ACC112 (cell line): ENCODE measurements around the gene C2orf72.
"Not testable (repeated sequence)": the region's sequence is repeated elsewhere in the genome, so short reads cannot be mapped to it uniquely, and the experiment has no call there.

ENCODE experiments used
- H2AFZ ChIP-seq: fragments of 200-600 bp; sonication (generic); one replicate; pipeline ENCODE4 v1.6.0; 2017; ENCODE audit warnings: antibody characterized with exemption, low read length; ENCODE audit not compliant: unreplicated experiment
- H3K27ac ChIP-seq: fragments of 200-600 bp; sonication (generic); 2 replicates; pipeline ENCODE4 v1.5.1; 2014; ENCODE audit warnings: low read depth, mild to moderate bottlenecking, antibody characterized with exemption, low read length, moderate library complexity
- H3K27me3 ChIP-seq: fragments of 200-600 bp; sonication (generic); 2 replicates; pipeline ENCODE4 v1.6.1; 2014; ENCODE audit warnings: mild to moderate bottlenecking, antibody characterized with exemption, low read length, moderate library complexity, mixed read lengths; ENCODE audit not compliant: insufficient read depth
- H3K36me3 ChIP-seq: fragments of 200-600 bp; sonication (generic); 2 replicates; pipeline ENCODE4 v1.6.1; 2016; ENCODE audit warnings: mild to moderate bottlenecking, antibody characterized with exemption, low read length, moderate library complexity, mixed read lengths; ENCODE audit not compliant: insufficient read depth
- H3K4me1 ChIP-seq: fragments of 200-600 bp; sonication (generic); one replicate; pipeline ENCODE4 v1.6.1; 2016; ENCODE audit warnings: low read length, mixed read lengths; ENCODE audit not compliant: insufficient read depth, unreplicated experiment, control insufficient read depth
- H3K4me3 ChIP-seq: fragments of 200-600 bp; sonication (generic); 2 replicates; pipeline ENCODE4 v1.5.1; 2014; ENCODE audit warnings: mild to moderate bottlenecking, low read depth, low read length
- H3K79me2 ChIP-seq: fragments of 200-600 bp; sonication (generic); one replicate; pipeline ENCODE4 v1.6.0; 2016; ENCODE audit warnings: low read length; ENCODE audit not compliant: control insufficient read depth, unreplicated experiment, insufficient read depth

C2orf72 gene

DNA sequence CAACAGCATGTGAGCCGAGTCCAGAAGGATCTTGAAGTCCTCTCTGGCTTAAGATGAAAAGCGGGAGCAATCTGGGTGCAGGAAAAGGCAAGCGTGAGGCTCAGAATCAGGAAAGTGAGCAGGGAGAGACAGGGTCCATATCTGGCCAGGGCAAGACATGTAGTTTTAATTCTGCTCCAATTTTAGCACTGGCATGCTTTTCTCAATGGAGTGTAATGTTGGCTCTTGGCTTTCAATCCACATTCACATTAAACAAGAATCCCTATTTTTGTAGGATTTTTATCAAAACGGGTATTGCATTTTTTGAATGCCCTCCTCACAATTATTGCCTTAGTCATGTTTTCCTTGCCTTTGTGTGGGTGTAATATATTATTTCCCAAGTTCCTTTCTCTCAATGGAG is 35.4 kb upstream of the C2orf72 start:
- Histone ChIP-seq H3K4me1 (no peaks in the 10 kb centered on the region), H3K27ac (no peak overlapping the region), H3K36me3 (no peaks in the 10 kb centered on the region), H3K4me3 (no peak overlapping the region), H2AFZ (no peak overlapping the region), H3K79me2 (no peaks in the 10 kb centered on the region), H3K27me3 (peaks cover 77% of the 10 kb centered on the region)

DNA sequence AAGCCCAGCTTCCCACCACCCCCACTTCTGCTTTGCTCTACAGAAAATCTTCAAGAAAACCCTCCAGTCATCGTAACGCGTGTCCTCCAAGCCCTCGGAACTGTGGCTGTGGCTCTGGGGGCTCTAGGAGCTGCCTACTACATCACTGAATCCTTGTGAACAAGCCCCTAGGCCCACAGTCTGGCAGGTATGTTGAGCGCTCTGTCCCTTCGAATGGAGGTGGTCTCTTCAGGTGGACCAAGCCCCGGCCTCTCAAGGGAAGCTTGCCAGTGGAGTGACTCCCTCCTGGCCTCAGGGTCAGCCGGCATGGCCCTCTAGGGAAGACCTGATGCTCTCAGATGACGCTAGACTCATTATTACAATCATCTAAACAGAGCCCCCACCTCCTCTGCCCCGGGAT is 34.7 kb upstream of the C2orf72 start:
- no peaks in the 10 kb centered on the region for H3K79me2 ChIP-seq
- H3K36me3 ChIP-seq: no peaks in the 10 kb centered on the region
- no peak overlapping the region for H2AFZ ChIP-seq
- H3K4me3 ChIP-seq: no peak overlapping the region
- peaks cover 77% of the 10 kb centered on the region for H3K27me3 ChIP-seq
- no peaks in the 10 kb centered on the region for H3K4me1 ChIP-seq
- no peak overlapping the region for H3K27ac ChIP-seq

DNA sequence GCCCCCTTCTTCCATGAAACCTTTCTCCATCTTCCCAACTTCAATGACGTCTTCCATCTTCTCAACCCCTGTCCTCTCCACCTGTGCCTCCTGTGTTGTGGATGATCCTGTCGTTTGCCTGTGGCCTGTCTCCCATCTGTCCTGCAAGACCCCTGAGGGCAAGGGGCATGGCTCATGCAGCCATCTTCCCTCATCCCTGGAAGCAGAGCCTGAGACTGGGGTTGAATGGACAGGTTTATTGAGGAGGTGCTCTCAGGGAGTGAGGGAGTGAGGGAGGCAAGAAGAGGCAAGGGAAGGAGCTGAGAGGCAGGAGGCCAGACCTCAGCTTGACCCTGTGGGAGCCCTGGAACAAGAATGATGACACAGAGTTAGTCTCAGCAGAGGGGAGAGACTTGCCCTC is 34.1 kb upstream of the C2orf72 start:
- Histone ChIP-seq H3K27ac (no peak overlapping the region), H3K4me3 (no peak overlapping the region), H3K36me3 (no peaks in the 10 kb centered on the region), H3K27me3 (peaks cover 77% of the 10 kb centered on the region), H3K4me1 (no peaks in the 10 kb centered on the region), H2AFZ (no peak overlapping the region), H3K79me2 (no peaks in the 10 kb centered on the region)

DNA sequence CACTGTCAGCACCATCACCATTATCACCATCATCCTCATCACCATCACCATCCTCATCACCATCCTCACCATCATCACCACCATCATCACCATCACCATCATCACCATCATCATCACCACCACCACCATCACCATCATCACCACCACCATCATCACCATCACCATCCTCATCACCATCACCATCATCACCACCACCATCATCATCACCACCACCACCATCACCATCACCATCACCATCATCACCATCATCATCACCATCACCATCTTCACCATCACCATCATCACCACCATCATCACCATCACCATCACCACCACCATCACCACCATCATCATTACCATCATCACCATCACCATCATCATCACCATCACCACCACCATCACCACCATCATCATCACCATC is 32.4 kb upstream of the C2orf72 start:
- H3K36me3 ChIP-seq, H3K27ac ChIP-seq, H3K79me2 ChIP-seq: not testable (repeated sequence)

DNA sequence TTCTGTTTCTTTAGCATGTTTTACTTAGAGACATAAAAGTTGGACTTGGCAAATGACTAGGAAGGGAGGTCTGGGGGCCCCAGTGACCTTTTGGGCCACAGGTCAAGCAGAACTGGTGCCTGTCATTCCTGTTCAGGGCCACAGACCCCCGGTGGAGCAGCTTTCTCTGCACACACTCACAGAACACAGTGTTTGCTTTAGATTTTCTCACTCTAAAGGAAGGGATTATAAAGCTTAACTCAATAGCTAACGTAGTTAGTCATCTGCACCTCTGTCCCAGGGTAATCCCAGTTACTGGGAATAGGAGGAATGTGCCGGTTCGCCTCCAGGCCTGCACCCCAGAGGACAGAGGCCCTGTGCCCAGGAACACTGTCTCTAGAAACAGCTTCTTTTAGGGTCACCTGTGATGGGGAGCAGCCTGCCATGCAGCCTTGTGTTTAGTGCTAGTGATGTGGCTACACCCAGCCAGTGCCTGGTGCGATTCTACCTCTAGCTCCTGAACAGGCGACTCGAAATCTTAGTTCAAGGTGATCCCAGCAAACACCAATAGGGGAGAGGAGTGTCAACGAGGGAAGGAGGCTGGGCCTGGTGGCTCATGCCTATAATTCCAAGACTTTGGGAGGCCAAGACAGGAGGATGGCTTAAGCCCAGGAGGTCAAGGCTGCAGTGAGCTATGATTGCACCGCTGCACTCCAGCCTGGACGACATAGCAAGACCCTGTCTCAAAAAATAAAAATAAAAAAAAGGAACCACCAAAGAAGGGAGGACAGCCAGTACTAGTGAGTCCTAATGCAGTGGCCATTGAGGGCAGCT is 29.8 kb upstream of the C2orf72 start:
- peaks cover 73% of the 10 kb centered on the region for H3K27me3 ChIP-seq
- no peak overlapping the region for H3K27ac ChIP-seq
- no peaks in the 10 kb centered on the region for H3K36me3 ChIP-seq
- H3K4me3 ChIP-seq: no peak overlapping the region
- no peaks in the 10 kb centered on the region for H3K79me2 ChIP-seq
- H2AFZ ChIP-seq: no peak overlapping the region
- no peaks in the 10 kb centered on the region for H3K4me1 ChIP-seq

More for the DNA sequence above, 32.4 kb upstream of the C2orf72 start:
- peaks cover 77% of the 10 kb centered on the region for H3K27me3 ChIP-seq
- H3K4me3 ChIP-seq, H2AFZ ChIP-seq, H3K4me1 ChIP-seq: not testable (repeated sequence)

DNA sequence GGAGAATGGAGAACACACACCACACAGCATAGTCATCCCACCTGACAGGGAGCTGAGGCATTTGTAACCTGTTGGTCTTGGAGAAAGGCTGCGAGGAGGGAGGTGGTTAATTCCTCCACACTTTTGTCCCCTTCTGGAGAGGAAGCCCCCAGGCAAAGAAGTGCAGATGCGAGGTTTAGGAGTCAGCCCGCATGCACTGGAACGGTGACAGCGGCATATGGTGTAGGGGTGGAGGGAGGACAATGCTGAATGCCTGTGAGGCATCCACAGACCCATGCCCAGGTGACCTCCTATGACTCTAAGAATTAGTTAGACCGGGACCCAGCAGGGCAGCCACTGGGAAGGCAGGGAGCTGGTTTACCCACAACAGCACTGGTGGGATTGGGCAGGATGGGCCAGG is 29.2 kb upstream of the C2orf72 start:
- Histone ChIP-seq H2AFZ (no peak overlapping the region), H3K4me1 (no peaks in the 10 kb centered on the region), H3K27me3 (peaks cover 73% of the 10 kb centered on the region), H3K27ac (no peak overlapping the region), H3K4me3 (no peak overlapping the region), H3K36me3 (no peaks in the 10 kb centered on the region), H3K79me2 (no peaks in the 10 kb centered on the region)

DNA sequence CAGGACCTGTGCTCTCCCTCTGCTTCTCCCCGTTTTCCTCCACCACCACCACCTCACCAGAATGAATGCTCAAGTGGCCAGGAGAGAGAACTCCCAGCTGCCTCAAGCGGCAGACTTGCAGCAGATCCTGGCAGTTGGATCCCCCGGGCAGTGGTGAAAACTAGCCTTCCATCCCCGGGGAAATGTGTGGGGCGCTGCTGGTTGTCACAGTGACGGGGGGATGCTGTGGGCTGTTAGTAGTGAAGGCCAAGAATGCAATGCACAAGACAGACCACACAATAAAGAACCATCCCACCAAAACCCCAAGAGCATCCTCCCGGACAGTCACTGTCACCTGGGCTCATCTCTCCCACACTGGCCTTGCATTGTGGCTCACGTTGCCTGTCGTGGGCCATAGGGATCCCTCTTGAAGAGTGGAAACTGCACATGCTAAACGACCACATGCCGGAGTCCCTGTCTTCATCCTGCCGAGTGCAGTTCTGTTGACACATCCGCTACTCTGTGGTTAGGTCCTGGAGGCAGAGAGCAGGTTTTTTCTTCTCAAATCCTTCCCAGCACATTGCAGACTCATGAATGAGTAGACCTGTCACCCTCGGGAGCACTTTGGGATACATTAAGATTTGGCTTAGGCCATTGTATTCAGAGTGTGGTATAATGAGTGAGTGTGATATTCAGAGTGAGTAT is 27.9 kb upstream of the C2orf72 start:
- Histone ChIP-seq H3K27me3 (peaks cover 75% of the 10 kb centered on the region), H3K4me1 (no peaks in the 10 kb centered on the region), H3K36me3 (no peaks in the 10 kb centered on the region), H2AFZ (no peak overlapping the region), H3K27ac (no peak overlapping the region), H3K4me3 (no peak overlapping the region), H3K79me2 (no peaks in the 10 kb centered on the region)

DNA sequence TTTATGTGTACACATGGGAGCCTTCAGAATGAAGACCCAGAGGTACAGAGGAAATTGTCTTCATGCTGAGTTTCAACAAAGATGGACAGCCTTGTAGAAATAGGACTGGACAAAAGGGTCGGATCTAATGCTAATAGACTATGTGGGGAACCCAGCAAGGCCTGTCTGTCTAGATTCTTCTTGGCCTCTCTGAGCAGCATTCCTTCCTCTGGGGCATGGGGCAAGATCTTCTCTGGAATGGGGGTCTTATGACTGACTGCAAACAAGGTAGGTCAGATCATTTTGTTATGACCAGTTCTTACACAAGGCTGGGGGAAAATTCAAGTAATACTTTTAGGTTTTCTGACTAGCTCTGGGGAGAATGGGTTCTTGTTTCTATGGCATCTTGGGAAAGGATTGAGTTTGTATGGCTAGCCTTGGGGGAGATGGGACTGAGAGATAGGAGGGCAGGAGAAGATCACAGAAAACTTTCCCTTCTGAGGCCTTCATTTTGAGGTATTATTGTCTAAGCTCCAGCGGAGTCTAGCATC is 27.1 kb upstream of the C2orf72 start:
- Histone ChIP-seq H3K27me3 (peaks cover 82% of the 10 kb centered on the region), H3K4me1 (no peaks in the 10 kb centered on the region), H3K79me2 (no peaks in the 10 kb centered on the region), H3K27ac (no peak overlapping the region), H3K4me3 (no peak overlapping the region), H3K36me3 (no peaks in the 10 kb centered on the region), H2AFZ (no peak overlapping the region)

DNA sequence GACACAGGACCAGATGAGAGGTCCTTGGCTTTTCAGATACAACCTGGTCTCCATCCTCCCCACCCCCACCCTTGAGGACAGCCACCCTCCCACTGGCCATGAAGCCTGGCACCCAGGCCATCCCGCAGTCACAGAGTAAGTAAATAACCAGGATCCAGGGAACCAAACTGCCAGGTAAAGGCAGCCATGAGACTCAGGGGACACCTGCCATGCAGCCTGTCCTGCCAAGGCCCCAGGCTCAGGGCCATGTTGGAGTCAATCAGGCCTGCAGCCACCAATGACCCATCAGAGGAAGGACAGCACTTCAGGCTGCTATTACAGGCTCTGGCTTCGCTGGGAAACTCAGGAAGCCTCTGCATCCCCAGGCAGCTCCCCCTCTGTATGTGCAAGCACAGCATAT is 25.8 kb upstream of the C2orf72 start:
- H3K27ac ChIP-seq: no peak overlapping the region
- peaks cover 88% of the 10 kb centered on the region for H3K27me3 ChIP-seq
- H3K79me2 ChIP-seq: no peaks in the 10 kb centered on the region
- H3K4me3 ChIP-seq: no peak overlapping the region
- no peak overlapping the region for H2AFZ ChIP-seq
- no peaks in the 10 kb centered on the region for H3K4me1 ChIP-seq
- no peaks in the 10 kb centered on the region for H3K36me3 ChIP-seq

DNA sequence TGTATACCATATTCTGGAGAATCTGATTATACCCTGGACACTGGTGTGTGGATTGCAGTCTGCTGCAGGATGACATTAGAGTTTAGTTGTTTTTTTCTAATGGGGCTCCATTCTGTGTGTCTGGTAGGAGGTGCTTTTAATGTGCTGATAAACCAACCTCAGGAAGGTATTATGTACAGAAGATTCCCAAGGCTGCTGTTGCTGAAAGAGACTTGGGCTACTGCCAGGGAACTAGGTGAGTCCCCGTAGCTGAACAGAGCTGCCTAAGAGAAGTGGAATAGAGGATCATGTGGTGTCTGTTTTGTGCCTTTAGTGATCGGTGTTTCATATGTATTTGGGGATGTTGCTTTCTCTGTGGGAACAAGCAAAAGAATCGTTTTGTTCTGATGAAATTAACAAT is 24.9 kb upstream of the C2orf72 start:
- Histone ChIP-seq H3K36me3 (no peaks in the 10 kb centered on the region), H2AFZ (no peak overlapping the region), H3K27ac (no peak overlapping the region), H3K27me3 (peaks cover 87% of the 10 kb centered on the region), H3K4me3 (no peak overlapping the region), H3K4me1 (no peaks in the 10 kb centered on the region), H3K79me2 (no peaks in the 10 kb centered on the region)

DNA sequence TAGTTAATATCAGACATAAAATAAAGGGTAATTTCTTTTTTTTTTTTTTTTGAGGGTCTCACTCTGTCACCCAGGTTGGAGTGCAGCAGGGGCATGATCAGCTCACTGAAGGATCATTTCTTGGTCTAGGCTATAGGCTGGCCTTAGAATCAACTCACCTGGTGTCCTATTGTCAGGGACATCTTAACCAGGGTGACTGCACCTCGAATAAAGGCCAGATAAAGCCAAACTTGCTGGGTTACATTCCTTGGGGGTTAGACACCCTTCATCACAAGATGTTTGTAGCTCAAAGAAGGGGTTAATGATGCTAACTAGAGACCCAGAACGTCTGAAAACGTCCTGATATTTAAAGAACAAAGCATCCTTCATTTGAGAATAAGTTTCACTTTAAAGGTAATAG is 23.5 kb upstream of the C2orf72 start:
- Histone ChIP-seq H3K27ac (no peak overlapping the region), H3K4me1 (no peaks in the 10 kb centered on the region), H3K4me3 (no peak overlapping the region), H2AFZ (no peak overlapping the region), H3K36me3 (no peaks in the 10 kb centered on the region), H3K27me3 (peaks cover 80% of the 10 kb centered on the region), H3K79me2 (no peaks in the 10 kb centered on the region)
